Epithelial cell of alveolus of lung (primary cell): ENCODE measurements around the gene USP17L19. TPM values are rescaled to one million over a fixed set of nuclear protein-coding genes. Genes with fewer than 3 reads are reported as not detected.

ENCODE experiments used
- total RNA-seq: library from RNA; depleted of rRNA; stranded (reverse); fragments of >200 nt; gene quantifications from 2 replicates; pipeline ENCODE4 v1.2.1, GENCODE V29; 2015

Gene USP17L19
- total RNA-seq = not detected in 2 replicates

GRCh38 chr4:9253078-9253477, at the start of gene USP17L19:
USP17L19 (plus strand) TSS chr4:9253378; CDS start chr4:9253378, 0 bp downstream.

GRCh38 chr4:9210357-9210756, 42.8 kb upstream of the USP17L19 start, which contains the start of gene USP17L10:
USP17L10 (plus strand) TSS chr4:9210657; CDS start chr4:9210657, 0 bp downstream.

GRCh38 chr4:9215105-9215504, 38.1 kb upstream of the USP17L19 start, which contains the start of gene USP17L11:
USP17L11 (plus strand) TSS chr4:9215405; CDS start chr4:9215405, 0 bp downstream.

GRCh38 chr4:9219852-9220251, 33.3 kb upstream of the USP17L19 start, which contains the start of gene USP17L12:
USP17L12 (plus strand) TSS chr4:9220152; CDS start chr4:9220152, 0 bp downstream.

GRCh38 chr4:9224596-9224995, 28.6 kb upstream of the USP17L19 start, which contains the start of gene USP17L13:
USP17L13 (plus strand) TSS chr4:9224896; CDS start chr4:9224896, 0 bp downstream.

GRCh38 chr4:9234085-9234484, 19.1 kb upstream of the USP17L19 start, which contains the start of gene USP17L15:
USP17L15 (plus strand) TSS chr4:9234385; CDS start chr4:9234385, 0 bp downstream.

GRCh38 chr4:9243579-9243978, 9.6 kb upstream of the USP17L19 start, which contains the start of gene USP17L17:
USP17L17 (plus strand) TSS chr4:9243879; CDS start chr4:9243879, 0 bp downstream.

GRCh38 chr4:9247953-9248680, 5.1 kb upstream of the USP17L19 start, which contains the start of gene USP17L18:
USP17L18 (plus strand) TSS chr4:9248630; CDS start chr4:9248630, 0 bp downstream.

GRCh38 chr4:9257824-9258223, 4.6 kb downstream of the USP17L19 start, which contains the start of gene USP17L20:
USP17L20 (plus strand) TSS chr4:9258124; CDS start chr4:9258124, 0 bp downstream.

GRCh38 chr4:9262572-9262971, 9.4 kb downstream of the USP17L19 start, which contains the start of gene USP17L21:
USP17L21 (plus strand) TSS chr4:9262872; CDS start chr4:9262872, 0 bp downstream.

GRCh38 chr4:9267319-9267718, 14.1 kb downstream of the USP17L19 start, which contains the start of gene USP17L22:
USP17L22 (plus strand) TSS chr4:9267619; CDS start chr4:9267619, 0 bp downstream.

Other genes with a start within 250 kb of the USP17L19 start
- not detected in 2 replicates for gene FAM90A26, start 83.0 kb upstream of the USP17L19 start, total RNA-seq
- gene USP17L10, start 42.7 kb upstream of the USP17L19 start, total RNA-seq = not detected in 2 replicates
- not detected in 2 replicates for gene USP17L11, start 38.0 kb upstream of the USP17L19 start, total RNA-seq
- not detected in 2 replicates for gene USP17L12, start 33.2 kb upstream of the USP17L19 start, total RNA-seq
- not detected in 2 replicates for gene USP17L13, start 28.5 kb upstream of the USP17L19 start, total RNA-seq
- gene USP17L15, start 19.0 kb upstream of the USP17L19 start, total RNA-seq = not detected in 2 replicates
- gene USP17L17, start 9.5 kb upstream of the USP17L19 start, total RNA-seq = not detected in 2 replicates
- gene USP17L18, start 4.7 kb upstream of the USP17L19 start, total RNA-seq = not detected in 2 replicates
- not detected in 2 replicates for gene USP17L20, start 4.7 kb downstream of the USP17L19 start, total RNA-seq
- not detected in 2 replicates for gene USP17L21, start 9.5 kb downstream of the USP17L19 start, total RNA-seq
- gene USP17L22, start 14.2 kb downstream of the USP17L19 start, total RNA-seq = not detected in 2 replicates
- not detected in 2 replicates for gene USP17L24, start 71.8 kb downstream of the USP17L19 start, total RNA-seq
- not detected in 2 replicates for gene USP17L25, start 76.5 kb downstream of the USP17L19 start, total RNA-seq
- not detected in 2 replicates for gene USP17L26, start 81.3 kb downstream of the USP17L19 start, total RNA-seq
- not detected in 2 replicates for gene USP17L5, start 86.0 kb downstream of the USP17L19 start, total RNA-seq
- gene USP17L27, start 90.8 kb downstream of the USP17L19 start, total RNA-seq = not detected in 2 replicates
- not detected in 2 replicates for gene USP17L28, start 95.5 kb downstream of the USP17L19 start, total RNA-seq
- not detected in 2 replicates for gene USP17L29, start 100.3 kb downstream of the USP17L19 start, total RNA-seq
- not detected in 2 replicates for gene USP17L30, start 109.8 kb downstream of the USP17L19 start, total RNA-seq
- not detected in 2 replicates for gene DEFB131A, start 191.0 kb downstream of the USP17L19 start, total RNA-seq